DND-41 (cell line): ENCODE data around the gene PRG3.

ENCODE experiments used
- EZH2 ChIP-seq: IDR thresholded peaks from 3 replicates; pipeline ENCODE4 v1.6.1; 2012; ENCODE audit warnings: borderline replicate concordance, low read depth, mild to moderate bottlenecking, moderate library complexity, low read length, inconsistent platforms; ENCODE audit not compliant: severe bottlenecking
- TF ChIP-seq, protein P1 (sequence below): IDR thresholded peaks from 2 replicates; pipeline ENCODE4 v1.5.1; 2012; ENCODE audit warnings: borderline replicate concordance, low read length, moderate library complexity, mild to moderate bottlenecking; ENCODE audit not compliant: poor library complexity, severe bottlenecking; ENCODE audit errors: extremely low read depth

DNA sequence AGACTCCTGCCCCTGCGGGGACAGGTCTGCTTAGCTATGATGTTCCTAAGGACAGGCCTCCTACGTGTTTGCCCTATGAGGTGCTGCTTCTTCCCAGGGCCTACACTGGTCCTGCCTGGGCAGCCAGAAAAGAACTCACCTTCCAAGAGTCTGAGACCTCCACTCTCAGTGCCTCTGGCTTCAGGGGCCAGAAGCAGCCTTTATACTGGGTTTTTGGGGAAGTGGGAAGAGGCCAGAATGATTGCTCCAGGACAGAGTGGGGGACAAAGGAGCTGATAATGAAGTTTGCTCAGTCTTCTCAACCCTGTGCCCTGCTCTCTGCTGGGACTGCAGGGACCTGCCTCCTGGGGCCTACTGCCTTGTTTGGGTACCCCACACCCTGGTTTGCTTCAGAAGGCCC is at the start of gene PRG3:
- TF ChIP-seq, protein P1, sequence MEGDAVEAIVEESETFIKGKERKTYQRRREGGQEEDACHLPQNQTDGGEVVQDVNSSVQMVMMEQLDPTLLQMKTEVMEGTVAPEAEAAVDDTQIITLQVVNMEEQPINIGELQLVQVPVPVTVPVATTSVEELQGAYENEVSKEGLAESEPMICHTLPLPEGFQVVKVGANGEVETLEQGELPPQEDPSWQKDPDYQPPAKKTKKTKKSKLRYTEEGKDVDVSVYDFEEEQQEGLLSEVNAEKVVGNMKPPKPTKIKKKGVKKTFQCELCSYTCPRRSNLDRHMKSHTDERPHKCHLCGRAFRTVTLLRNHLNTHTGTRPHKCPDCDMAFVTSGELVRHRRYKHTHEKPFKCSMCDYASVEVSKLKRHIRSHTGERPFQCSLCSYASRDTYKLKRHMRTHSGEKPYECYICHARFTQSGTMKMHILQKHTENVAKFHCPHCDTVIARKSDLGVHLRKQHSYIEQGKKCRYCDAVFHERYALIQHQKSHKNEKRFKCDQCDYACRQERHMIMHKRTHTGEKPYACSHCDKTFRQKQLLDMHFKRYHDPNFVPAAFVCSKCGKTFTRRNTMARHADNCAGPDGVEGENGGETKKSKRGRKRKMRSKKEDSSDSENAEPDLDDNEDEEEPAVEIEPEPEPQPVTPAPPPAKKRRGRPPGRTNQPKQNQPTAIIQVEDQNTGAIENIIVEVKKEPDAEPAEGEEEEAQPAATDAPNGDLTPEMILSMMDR = no peak
- TF ChIP-seq EZH2 = no peak
